ENCODE data around the gene SYT1.
A peak's percentile ranks its signal among the peaks of the same experiment; 100 is the strongest.

Gene SYT1

DNA sequence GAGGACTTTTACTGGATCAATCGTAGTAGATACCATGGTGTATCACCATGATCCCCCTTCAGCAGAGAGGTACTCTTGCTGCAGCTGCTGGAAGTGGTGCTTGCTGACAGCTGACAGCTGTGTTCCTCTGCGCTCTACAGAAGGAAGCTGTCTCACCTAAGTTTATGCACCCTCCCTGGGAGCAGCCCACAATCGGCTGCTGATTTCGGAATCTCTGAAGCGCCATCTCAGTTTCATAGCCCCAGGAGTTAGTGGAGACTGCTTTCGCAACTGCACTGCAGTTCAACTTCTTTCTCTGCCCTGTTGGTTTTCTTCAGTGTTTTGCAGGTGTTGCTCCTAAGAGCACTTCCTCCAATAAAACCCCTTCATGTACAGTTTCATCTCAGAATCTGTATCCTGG lies 588.3 kb downstream of the SYT1 start:
- H3K27ac ChIP-seq = peak overlapping the region; percentile 48; the same call in 1 of the 2 replicates
- no peaks in the 10 kb centered on the region for H3K9me3 ChIP-seq (ENCODE audit: low read depth, low read length)
- no peak overlapping the region for H3K4me3 ChIP-seq
- DNase-seq (ENCODE audit: low read depth, low spot score) = peak; percentile 52
- H3K9ac ChIP-seq (ENCODE audit: insufficient read length) = no peak overlapping the region
- TF ChIP-seq FOXP2 (optimal IDR thresholded peaks at IDR 0.05; ENCODE audit: control extremely low read depth, extremely low read length, insufficient read depth) (no peak), POLR2AphosphoS5 (IDR thresholded peaks at IDR 0.05; ENCODE audit: borderline replicate concordance, low read depth, low read length) (no peak), EZH2 (IDR thresholded peaks at IDR 0.05) (no peak)
- H3K36me3 ChIP-seq (ENCODE audit: insufficient read depth, low read length) = no peaks in the 10 kb centered on the region

- no peak for DNase-seq (ENCODE audit: low read depth, low spot score)
Measured at GRCh38 chr12:79453820-79454219, 589.2 kb downstream of the SYT1 start.

GRCh38 chr12:79454338-79454843 lies 589.8 kb downstream of the SYT1 start:
- DNase-seq (ENCODE audit: low read depth, low spot score) = no peak
- Histone ChIP-seq H3K4me3 (peak overlapping the region; percentile 36), H3K27ac (peak overlapping the region; percentile 5; the same call in 1 of the 2 replicates), H3K9ac (ENCODE audit: insufficient read length) (no peak overlapping the region), H3K9me3 (ENCODE audit: low read depth, low read length) (no peaks in the 10 kb centered on the region), H3K36me3 (ENCODE audit: insufficient read depth, low read length) (no peaks in the 10 kb centered on the region)
- TF ChIP-seq FOXP2 (optimal IDR thresholded peaks at IDR 0.05; ENCODE audit: control extremely low read depth, extremely low read length, insufficient read depth) (no peak), POLR2AphosphoS5 (IDR thresholded peaks at IDR 0.05; ENCODE audit: borderline replicate concordance, low read depth, low read length) (no peak), EZH2 (IDR thresholded peaks at IDR 0.05) (no peak)

More at GRCh38 chr12:79453820-79454219, 589.2 kb downstream of the SYT1 start:
- Histone ChIP-seq H3K36me3 (ENCODE audit: insufficient read depth, low read length) (no peaks in the 10 kb centered on the region), H3K9me3 (ENCODE audit: low read depth, low read length) (no peaks in the 10 kb centered on the region), H3K27ac (peak overlapping the region; percentile 5; the same call in 1 of the 2 replicates), H3K9ac (ENCODE audit: insufficient read length) (no peak overlapping the region), H3K4me3 (peak overlapping the region; percentile 36)
- TF ChIP-seq POLR2AphosphoS5 (IDR thresholded peaks at IDR 0.05; ENCODE audit: borderline replicate concordance, low read depth, low read length) = no peak
- no peak for TF ChIP-seq FOXP2 (optimal IDR thresholded peaks at IDR 0.05; ENCODE audit: control extremely low read depth, extremely low read length, insufficient read depth)
- no peak for TF ChIP-seq EZH2 (IDR thresholded peaks at IDR 0.05)

DNA sequence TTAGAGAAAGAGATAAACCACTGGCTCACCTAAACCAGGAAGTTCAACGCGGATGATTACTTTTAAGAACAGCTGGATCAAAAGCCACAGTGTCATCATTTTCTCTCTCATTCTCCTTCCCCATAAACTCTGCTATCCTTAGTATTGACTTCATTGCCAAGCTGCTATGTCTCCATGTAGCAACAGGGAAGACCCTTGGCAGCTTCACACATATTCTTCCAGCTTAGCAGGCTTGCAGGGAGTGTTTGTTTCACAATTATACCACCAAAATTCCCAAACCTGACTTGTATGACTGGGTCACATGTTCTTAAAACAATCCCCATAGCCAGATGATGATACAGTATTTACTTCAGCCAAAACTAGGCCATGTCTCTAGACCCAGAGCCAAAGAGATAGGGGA lies 590.7 kb downstream of the SYT1 start:
- no peak for DNase-seq (ENCODE audit: low read depth, low spot score)
- Histone ChIP-seq H3K36me3 (ENCODE audit: insufficient read depth, low read length) (no peaks in the 10 kb centered on the region), H3K27ac (0 out of 2 replicates have a peak overlapping the region, but pooled peaks have one; percentile 27), H3K4me3 (no peak overlapping the region), H3K9ac (ENCODE audit: insufficient read length) (no peak overlapping the region), H3K9me3 (ENCODE audit: low read depth, low read length) (no peaks in the 10 kb centered on the region)
- no peak for TF ChIP-seq POLR2AphosphoS5 (IDR thresholded peaks at IDR 0.05; ENCODE audit: borderline replicate concordance, low read depth, low read length)
- TF ChIP-seq EZH2 (IDR thresholded peaks at IDR 0.05) = no peak
- TF ChIP-seq FOXP2 (optimal IDR thresholded peaks at IDR 0.05; ENCODE audit: control extremely low read depth, extremely low read length, insufficient read depth) = no peak

DNA sequence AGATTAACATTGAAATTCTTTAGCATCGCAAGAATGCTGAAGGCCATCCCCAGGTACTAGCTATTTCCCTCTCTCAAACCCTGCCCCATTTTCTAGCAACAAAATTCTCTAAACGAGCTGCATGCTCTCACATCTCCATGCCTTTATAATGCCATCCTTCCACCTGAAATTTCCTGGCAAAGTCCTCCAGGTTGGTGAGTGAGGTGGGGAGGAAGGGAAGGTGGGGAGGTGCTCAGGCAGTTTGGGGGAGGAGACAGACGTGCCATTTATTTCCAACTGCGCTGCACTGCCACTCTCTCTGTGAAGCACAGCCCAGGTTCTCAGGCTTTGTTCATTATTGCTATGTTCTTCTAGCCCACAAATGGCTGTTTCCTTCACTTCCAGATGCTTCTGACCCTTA lies 617.7 kb downstream of the SYT1 start:
- H3K4me3 ChIP-seq = no peak overlapping the region
- H3K36me3 ChIP-seq (ENCODE audit: insufficient read depth, low read length) = no peaks in the 10 kb centered on the region
- TF ChIP-seq POLR2AphosphoS5 (IDR thresholded peaks at IDR 0.05; ENCODE audit: borderline replicate concordance, low read depth, low read length) (no peak), EZH2 (IDR thresholded peaks at IDR 0.05) (no peak), FOXP2 (optimal IDR thresholded peaks at IDR 0.05; ENCODE audit: control extremely low read depth, extremely low read length, insufficient read depth) (no peak)
- no peak overlapping the region for H3K27ac ChIP-seq
- H3K9ac ChIP-seq (ENCODE audit: insufficient read length) = no peak overlapping the region
- DNase-seq (ENCODE audit: low read depth, low spot score) = no peak
- H3K9me3 ChIP-seq (ENCODE audit: low read depth, low read length) = no peaks in the 10 kb centered on the region

GRCh38 chr12:79482921-79483320 lies 618.3 kb downstream of the SYT1 start:
- H3K27ac ChIP-seq = no peak overlapping the region
- no peak overlapping the region for H3K9ac ChIP-seq (ENCODE audit: insufficient read length)
- no peak overlapping the region for H3K4me3 ChIP-seq
- no peaks in the 10 kb centered on the region for H3K9me3 ChIP-seq (ENCODE audit: low read depth, low read length)
- TF ChIP-seq FOXP2 (optimal IDR thresholded peaks at IDR 0.05; ENCODE audit: control extremely low read depth, extremely low read length, insufficient read depth) = no peak
- no peak for TF ChIP-seq EZH2 (IDR thresholded peaks at IDR 0.05)
- H3K36me3 ChIP-seq (ENCODE audit: insufficient read depth, low read length) = no peaks in the 10 kb centered on the region
- no peak for DNase-seq (ENCODE audit: low read depth, low spot score)

- no peaks in the 10 kb centered on the region for H3K9me3 ChIP-seq (ENCODE audit: low read depth, low read length)
- no peaks in the 10 kb centered on the region for H3K36me3 ChIP-seq (ENCODE audit: insufficient read depth, low read length)
- no peak overlapping the region for H3K4me3 ChIP-seq
- no peak for TF ChIP-seq EZH2 (IDR thresholded peaks at IDR 0.05)
- TF ChIP-seq POLR2AphosphoS5 (IDR thresholded peaks at IDR 0.05; ENCODE audit: borderline replicate concordance, low read depth, low read length) = no peak
- TF ChIP-seq FOXP2 (optimal IDR thresholded peaks at IDR 0.05; ENCODE audit: control extremely low read depth, extremely low read length, insufficient read depth) = no peak
- H3K27ac ChIP-seq = no peak overlapping the region
- no peak for DNase-seq (ENCODE audit: low read depth, low spot score)
- no peak overlapping the region for H3K9ac ChIP-seq (ENCODE audit: insufficient read length)
Measured at GRCh38 chr12:79486154-79486553, 621.6 kb downstream of the SYT1 start.

- no peak for DNase-seq (ENCODE audit: low read depth, low spot score)
- Histone ChIP-seq H3K4me3 (no peak overlapping the region), H3K27ac (no peak overlapping the region), H3K9me3 (ENCODE audit: low read depth, low read length) (no peaks in the 10 kb centered on the region), H3K9ac (ENCODE audit: insufficient read length) (no peak overlapping the region), H3K36me3 (ENCODE audit: insufficient read depth, low read length) (no peaks in the 10 kb centered on the region)
- TF ChIP-seq EZH2 (IDR thresholded peaks at IDR 0.05) (no peak), POLR2AphosphoS5 (IDR thresholded peaks at IDR 0.05; ENCODE audit: borderline replicate concordance, low read depth, low read length) (no peak), FOXP2 (optimal IDR thresholded peaks at IDR 0.05; ENCODE audit: control extremely low read depth, extremely low read length, insufficient read depth) (no peak)
Measured at GRCh38 chr12:79487386-79488110, 623.0 kb downstream of the SYT1 start.
